Motor neuron (in vitro differentiated cells): Measurements from ENCODE around the gene MYOM1. TPM values are rescaled to one million over a fixed set of nuclear protein-coding genes. Genes with fewer than 3 reads are reported as not detected.

ENCODE experiments used
- ATAC-seq, 8 experiments: fragments of 200-7000 bp; cut with Tn5 transposase; replicated peaks in 6 of 8; 2 replicates each; pipeline ENCODE4 v1.8.0; 2021; ENCODE audit warnings: mild to moderate bottlenecking in 8 of 8, moderate library complexity in 8 of 8
- H3K27ac ChIP-seq, 2 donors: fragments of 250-450 bp; sonication (Bioruptor Pico); 2 replicates each; pipeline ENCODE4 v1.9.0; 2021; ENCODE audit warnings: antibody characterized with exemption in 2 of 2, mild to moderate bottlenecking in 2 of 2, moderate library complexity in 1 of 2
- H3K4me1 ChIP-seq, 2 donors: fragments of 250-450 bp; sonication (Bioruptor Pico); replicated peaks in 1 of 2; 2 replicates each; pipeline ENCODE4 v1.6.1; 2021; ENCODE audit warnings: antibody characterized with exemption in 2 of 2, mild to moderate bottlenecking in 2 of 2, moderate library complexity in 1 of 2
- H3K4me3 ChIP-seq, 5 donors: fragments of 250-450 bp; sonication (Bioruptor Pico); 2 replicates each; pipeline ENCODE4 v1.9.0; 2021; ENCODE audit warnings: antibody characterized with exemption in 5 of 5, mild to moderate bottlenecking in 5 of 5, moderate library complexity in 4 of 5
- WGBS, 10 experiments: fragments of 450-650 bp; shearing (Covaris generic); methylation state at CpG; one replicate each; pipeline ENCODE4 v1.0.0; 2022; 5-methylcytosine and 5-hydroxymethylcytosine counted together
- in situ Hi-C, 9 experiments: fragments of 400-800 bp; cut with MboI; loops; one replicate each; pipeline ENCODE4 v1.15.0; 2021; ENCODE audit warnings: low sequenced_read_pairs in 9 of 9, low pct_unique_long_range_greater_than_20kb in 2 of 9; ENCODE audit not compliant: unreplicated experiment in 9 of 9
- total RNA-seq, 8 experiments: library from RNA; unstranded; fragments of 300-600 nt; gene quantifications; 2 replicates each; pipeline versions ENCODE4 v1.2.3 to v1.2.4, GENCODE V29; 2022

The MYOM1 gene
- total RNA-seq, 8 experiments from 2014 or later: 0.42 to 4.4 (median 1.2) TPM

DNA sequence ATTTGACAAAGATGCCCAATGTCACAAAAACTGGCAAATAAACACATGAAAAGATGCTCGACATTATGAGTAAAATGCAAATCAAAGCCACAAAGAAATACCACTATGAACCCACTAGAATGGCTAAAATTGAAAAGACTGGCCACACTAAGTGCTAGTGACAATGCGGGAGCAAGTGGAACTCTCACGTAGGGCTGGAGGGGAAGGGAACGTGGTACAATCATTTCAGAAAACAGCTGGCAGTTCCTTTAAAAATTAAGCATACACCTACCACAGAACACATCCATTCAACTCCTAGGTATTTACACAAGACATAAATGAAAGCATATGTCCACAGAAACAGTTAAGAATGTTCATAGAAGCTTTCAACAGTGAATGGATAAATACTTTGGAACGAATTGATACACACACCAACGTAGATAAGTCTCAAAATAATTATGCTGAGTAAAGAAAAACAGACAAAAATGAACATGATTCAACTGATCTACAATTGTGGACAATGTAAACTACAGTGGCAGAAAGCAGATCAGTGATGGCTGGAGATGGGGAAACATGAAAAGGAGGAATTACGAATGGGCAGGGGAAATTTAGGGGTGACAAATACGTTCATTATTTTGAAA, 71.7 kb downstream of the MYOM1 start:
- H3K4me1 ChIP-seq: peaks cover 0 to 3% of the 10 kb centered on the region in 2 donors
- H3K4me3 ChIP-seq: no peak overlapping the region
- in situ Hi-C loops: loop anchor here in 5 of 9 experiments (25.0 kb wide), 1 partner anchor 211 kb away; no protein-coding TSS in a partner anchor
- no peak for ATAC-seq
- WGBS, 10 experiments: 54 to 95% (median 80%) methylated on average over 2 to 8 of the region's 8 CpGs
- no peak overlapping the region for H3K27ac ChIP-seq

DNA sequence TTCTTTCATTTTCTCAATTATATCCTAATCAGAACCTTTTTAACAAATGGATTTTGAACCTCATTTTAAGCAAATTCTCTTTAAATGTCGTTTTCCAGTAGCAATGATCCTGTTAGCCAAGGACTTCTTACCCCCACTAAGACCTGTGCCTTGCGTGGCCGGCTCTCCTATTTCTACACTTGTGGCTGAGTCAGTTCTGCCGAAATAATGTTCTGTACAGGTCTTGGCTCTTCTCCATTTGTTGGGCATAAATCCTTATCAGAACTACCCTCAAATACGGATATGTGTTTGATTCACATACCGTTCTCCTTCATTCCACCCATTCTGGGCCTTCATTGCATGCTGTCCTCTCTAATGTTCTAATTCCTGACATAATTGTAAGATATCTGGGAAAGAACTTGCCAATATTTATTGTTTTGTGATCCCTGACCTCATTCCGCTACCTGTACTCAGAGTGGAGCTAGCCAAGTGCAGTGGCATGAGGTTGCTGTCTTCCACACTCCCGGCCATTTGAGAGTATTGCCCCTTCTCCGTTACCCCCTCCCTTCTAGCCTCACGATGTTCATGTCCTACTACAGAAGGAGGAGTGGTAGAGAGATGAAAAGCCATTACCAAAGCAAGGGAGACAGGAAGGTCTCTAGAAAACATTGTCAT, 78.7 kb downstream of the MYOM1 start:
- no peaks in the 10 kb centered on the region for H3K4me1 ChIP-seq
- no peak overlapping the region for H3K4me3 ChIP-seq
- in situ Hi-C loops: loop anchor here in 5 of 9 experiments (25.0 kb wide), 1 partner anchor 204 kb away; no protein-coding TSS in a partner anchor
- no peak overlapping the region for H3K27ac ChIP-seq
- ATAC-seq: no peak
- 47 to 88% (median 68%) methylated on average over 3 to 10 of the region's 10 CpGs for WGBS, 10 experiments

DNA sequence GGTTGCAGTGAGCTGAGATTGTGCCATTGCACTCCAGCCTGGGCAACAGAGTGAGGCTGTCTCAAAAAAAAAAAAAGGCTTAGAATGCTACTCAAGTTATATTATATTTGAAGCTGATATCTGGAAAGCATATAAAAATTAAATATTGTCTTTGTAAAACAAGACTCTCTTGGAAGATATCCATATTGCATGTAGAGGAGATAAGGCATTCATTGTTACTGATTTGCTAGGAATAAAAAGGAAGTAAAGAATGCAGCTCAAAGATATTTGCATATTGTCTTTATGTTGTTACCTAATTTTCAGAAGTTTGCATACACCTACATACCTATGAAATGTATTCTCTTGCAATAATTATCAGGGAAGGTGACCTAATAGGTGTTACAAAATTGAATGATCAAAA, 79.4 kb downstream of the MYOM1 start:
- no peak for ATAC-seq
- in situ Hi-C loops: loop anchor here in 5 of 9 experiments (25.0 kb wide), 1 partner anchor 203 kb away; no protein-coding TSS in a partner anchor
- no peak overlapping the region for H3K4me3 ChIP-seq
- H3K27ac ChIP-seq: no peak overlapping the region
- no peaks in the 10 kb centered on the region for H3K4me1 ChIP-seq

DNA sequence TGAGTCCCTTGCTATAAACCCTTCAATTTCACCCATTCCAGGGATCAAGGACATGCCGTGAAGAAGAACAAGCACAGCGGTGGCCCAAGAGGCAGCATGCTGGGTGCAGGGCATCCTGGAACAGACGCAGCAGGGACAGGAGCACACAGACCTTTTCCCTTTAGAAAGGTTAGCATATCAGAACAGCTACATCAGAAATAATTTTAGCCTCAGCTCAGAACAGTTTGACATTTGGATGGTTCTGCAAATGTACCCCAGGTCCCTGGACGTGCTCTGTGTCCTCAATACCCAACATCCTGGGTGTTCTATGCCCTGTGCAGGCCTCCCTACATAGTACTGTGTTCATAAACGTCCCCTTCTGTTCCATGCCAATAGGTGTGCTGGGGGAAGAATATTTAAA, 80.4 kb downstream of the MYOM1 start:
- Histone ChIP-seq H3K4me1 (no peaks in the 10 kb centered on the region), H3K27ac (no peak overlapping the region), H3K4me3 (no peak overlapping the region)
- in situ Hi-C loops: loop anchor here in 5 of 9 experiments (25.0 kb wide), 1 partner anchor 202 kb away; no protein-coding TSS in a partner anchor
- no peak for ATAC-seq
- 24 to 83% (median 37%) methylated on average over 1 to 4 of the region's 5 CpGs; no CpG with 5 or more reads in 4 of the 10 experiments for WGBS, 10 experiments

DNA sequence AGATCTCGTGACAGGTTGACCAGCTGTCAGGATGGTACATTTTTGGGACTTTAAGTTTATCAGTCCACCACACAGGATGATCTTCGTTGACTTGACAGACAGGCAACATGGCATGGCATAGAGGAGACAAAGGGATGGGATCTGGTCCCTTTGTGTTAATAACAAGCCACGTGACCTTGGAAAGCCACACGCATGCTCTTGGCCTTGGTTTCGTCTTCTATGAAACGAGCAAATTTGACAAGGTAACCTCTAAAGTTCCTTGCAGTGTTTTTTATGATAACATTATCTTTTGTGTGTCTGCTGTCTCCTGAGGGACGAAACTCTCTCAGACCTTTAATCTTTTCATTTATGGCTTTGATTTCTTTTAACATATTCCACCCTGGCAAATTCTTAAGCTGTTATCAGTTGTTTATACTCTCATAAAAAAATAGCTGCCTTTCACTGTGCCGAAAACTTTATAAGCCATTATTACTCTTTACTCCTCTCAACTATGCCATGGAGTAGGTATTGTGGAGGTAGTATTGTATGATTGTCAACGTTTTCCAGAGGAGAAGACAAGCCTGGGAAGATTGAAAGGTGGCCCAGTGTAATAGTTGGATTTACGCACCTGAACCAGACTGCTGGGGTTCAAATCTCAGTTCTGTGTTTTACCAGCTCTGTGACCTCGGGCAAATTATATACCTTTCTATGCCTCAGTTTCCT, 81.3 kb downstream of the MYOM1 start:
- WGBS, 10 experiments: 52 to 93% (median 83%) methylated on average over 2 to 11 of the region's 11 CpGs
- H3K4me3 ChIP-seq: no peak overlapping the region
- H3K27ac ChIP-seq: no peak overlapping the region
- H3K4me1 ChIP-seq: no peaks in the 10 kb centered on the region
- in situ Hi-C loops: loop anchor here in 5 of 9 experiments (25.0 kb wide), 1 partner anchor 201 kb away; no protein-coding TSS in a partner anchor
- no peak for ATAC-seq

DNA sequence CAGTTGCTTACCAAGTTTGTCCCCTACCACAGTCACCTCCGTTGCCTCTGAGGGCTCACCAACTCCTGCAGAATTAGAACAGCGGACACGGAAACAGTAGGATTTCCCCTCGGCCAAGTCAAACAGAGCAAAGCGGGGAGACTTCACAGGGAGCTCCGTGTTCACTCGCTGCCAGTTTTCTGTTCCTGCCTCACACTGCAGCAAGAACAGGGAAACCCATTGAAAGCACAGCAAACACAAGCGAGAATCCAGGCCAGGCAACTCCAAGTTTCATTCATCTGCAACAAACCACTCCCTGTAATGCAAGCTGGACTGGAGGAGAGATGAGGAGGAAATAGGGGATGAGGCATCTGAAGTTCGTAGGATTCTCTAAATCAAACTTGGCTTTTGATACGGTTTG, 84.2 kb downstream of the MYOM1 start:
- Histone ChIP-seq H3K27ac (no peak overlapping the region), H3K4me3 (no peak overlapping the region), H3K4me1 (no peaks in the 10 kb centered on the region)
- in situ Hi-C loops: loop anchor here in 5 of 9 experiments (25.0 kb wide), 1 partner anchor 198 kb away; no protein-coding TSS in a partner anchor
- ATAC-seq: no peak
- WGBS, 10 experiments: 89 to 100% (median 92%) methylated on average over 2 to 9 of the region's 10 CpGs; no CpG with 5 or more reads in 3 of the 10 experiments

DNA sequence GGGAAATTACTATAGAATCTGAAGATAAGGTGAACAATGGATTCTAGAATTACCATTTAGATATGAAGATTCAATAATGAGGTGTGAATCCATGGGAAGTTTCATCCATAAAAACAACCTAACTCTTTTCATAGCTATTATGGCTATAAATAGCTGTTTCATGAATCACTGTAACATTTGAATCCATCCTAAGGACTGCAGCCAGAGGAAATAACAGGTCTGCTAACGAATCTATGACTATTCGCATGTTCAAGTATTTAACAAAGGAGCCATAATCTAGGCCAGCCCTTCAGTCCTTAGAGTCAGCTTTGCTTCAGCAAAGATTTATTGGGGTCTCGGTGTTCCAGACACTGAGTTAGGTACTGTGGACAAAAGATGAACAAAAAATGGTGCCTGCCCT, 87.1 kb downstream of the MYOM1 start:
- no peak overlapping the region for H3K27ac ChIP-seq
- in situ Hi-C loops: loop anchor here in 5 of 9 experiments (25.0 kb wide), 1 partner anchor 195 kb away; no protein-coding TSS in a partner anchor

DNA sequence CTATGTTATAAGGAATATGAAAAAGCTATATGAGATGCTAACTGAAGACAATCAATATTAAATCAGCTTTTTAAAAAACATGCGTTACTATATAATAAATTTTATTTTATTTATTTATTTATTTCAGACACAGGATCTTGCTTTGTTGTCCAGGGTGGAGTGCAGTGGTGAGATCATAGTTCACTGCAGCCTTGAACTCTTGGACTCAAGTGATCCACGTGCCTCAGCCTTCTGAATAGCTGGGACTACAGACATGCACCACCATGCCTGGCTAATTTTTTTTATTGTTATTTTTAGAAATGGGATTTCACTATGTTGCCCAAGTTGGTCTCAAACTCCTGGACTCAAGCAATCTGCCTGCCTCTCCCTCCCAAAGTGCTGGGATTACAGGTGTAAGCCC, 89.4 kb downstream of the MYOM1 start:
- ATAC-seq: no peak
- in situ Hi-C loops: loop anchor here in 5 of 9 experiments (25.0 kb wide), 1 partner anchor 193 kb away; no protein-coding TSS in a partner anchor
- 20 to 53% (median 42%) methylated on average over 1 to 2 of the region's 2 CpGs; no CpG with 5 or more reads in 2 of the 10 experiments for WGBS, 10 experiments
- H3K4me1 ChIP-seq: peaks cover 0 to 2% of the 10 kb centered on the region in 2 donors
- H3K27ac ChIP-seq: no peak overlapping the region
- no peak overlapping the region for H3K4me3 ChIP-seq

More for the DNA sequence above, 87.1 kb downstream of the MYOM1 start:
- no peak overlapping the region for H3K4me3 ChIP-seq
- 0 to 100% (median 46%) methylated on average over 1 to 3 of the region's 3 CpGs; no CpG with 5 or more reads in 3 of the 10 experiments for WGBS, 10 experiments
- H3K4me1 ChIP-seq: peaks cover 0 to 2% of the 10 kb centered on the region in 2 donors
- ATAC-seq: peak in 3 of 8 experiments; percentile 58 to 76 (median 70)

DNA sequence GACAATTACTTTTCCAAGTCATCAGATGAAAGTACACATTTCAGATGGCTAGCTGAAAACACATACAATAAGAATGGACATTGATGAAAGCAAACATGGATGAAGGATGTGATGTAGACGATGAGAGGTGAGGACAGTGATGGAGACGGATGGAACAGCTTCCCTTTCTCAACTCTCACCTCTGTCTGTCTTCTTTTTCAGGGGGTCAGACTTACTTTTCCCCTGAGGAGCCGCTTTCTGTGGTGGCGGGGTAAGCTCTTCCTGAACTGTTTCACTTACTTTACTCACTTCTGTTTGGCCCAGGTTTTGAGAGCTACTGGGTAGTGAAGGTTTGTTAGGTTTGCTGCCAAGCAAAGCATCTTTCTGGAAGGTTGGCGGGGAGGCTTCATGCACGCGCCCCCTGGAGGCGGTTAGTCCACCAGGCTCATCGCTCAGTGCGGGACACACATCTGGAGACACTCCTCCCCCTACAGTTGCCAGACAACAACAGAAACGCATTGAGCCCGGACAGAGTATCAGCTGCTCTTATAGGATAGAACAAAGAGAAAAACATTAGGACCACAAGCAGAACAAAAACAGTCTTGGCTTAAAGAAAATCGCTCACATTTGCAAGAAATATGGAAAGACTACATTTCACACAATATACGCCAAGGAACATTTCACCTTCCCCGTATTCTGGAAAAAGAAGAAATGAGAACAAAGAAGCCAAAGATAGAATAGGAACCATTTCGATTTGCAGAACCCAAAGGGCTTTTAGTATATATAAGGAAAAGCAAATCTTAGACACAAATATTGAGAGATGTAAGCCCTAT, 90.5 kb downstream of the MYOM1 start:
- no peak overlapping the region for H3K4me3 ChIP-seq
- in situ Hi-C loops: loop anchor here in 5 of 9 experiments (25.0 kb wide), 1 partner anchor 192 kb away; no protein-coding TSS in a partner anchor
- 10 to 77% (median 32%) methylated on average over 3 to 14 of the region's 16 CpGs for WGBS, 10 experiments

DNA sequence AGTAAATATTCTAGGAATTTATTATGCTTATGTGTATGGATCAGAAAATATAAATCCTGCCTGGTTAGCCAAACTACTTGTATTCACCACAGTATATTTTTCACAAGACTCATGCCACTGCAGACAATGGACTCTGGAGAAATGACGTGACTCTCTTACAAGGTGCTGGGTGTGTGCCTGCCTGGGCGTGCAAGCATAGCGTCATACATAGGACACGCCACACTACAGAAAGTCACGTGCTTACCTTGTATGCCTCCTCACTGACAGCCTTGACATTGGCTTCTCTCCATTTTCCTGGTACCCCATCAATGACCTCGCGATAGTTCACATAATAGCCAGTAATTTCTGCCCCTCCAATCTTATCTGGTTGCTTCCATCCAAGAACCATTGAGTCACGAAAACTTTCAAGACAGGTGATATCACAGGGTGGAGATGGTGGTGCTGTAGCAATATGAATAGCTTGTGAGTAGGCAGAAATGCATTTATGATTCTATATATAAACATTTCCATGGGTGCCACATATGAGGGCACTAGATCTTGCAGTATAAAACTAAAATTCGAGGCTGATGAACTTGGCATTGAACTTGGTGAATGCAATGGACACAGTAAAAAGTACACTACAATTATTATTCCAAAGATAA, 93.2 kb downstream of the MYOM1 start:
- H3K27ac ChIP-seq: no peak overlapping the region
- 67 to 98% (median 92%) methylated on average over 1 to 9 of the region's 9 CpGs for WGBS, 10 experiments
- in situ Hi-C loops: loop anchor here in 5 of 9 experiments (25.0 kb wide), 1 partner anchor 189 kb away; no protein-coding TSS in a partner anchor
- H3K4me3 ChIP-seq: no peak overlapping the region
- no peak for ATAC-seq
- peaks cover 0 to 2% of the 10 kb centered on the region in 2 donors for H3K4me1 ChIP-seq

More for the DNA sequence above, 90.5 kb downstream of the MYOM1 start:
- Histone ChIP-seq H3K27ac (no peak overlapping the region), H3K4me1 (peaks cover 0 to 2% of the 10 kb centered on the region in 2 donors)
- ATAC-seq: peak; percentile 90 to 100 (median 99)

DNA sequence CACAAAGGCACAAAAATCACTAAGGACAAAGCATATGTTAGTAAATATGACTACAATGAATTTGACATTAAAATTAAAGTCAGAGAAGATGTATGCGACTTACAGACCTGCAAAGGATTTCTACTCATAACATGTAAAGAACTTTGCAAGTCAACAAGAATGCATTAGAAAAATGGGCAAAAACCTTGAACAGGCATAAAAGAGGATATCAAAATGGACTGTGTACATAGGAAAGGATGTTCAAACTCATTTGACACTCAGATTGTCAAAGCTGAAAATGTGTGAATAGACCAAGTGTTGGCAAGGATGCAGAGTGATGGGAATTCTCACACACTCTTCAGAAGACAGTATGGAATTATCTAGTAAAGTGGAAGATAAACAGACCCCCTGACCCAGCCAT, 94.9 kb downstream of the MYOM1 start:
- in situ Hi-C loops: loop anchor here in 5 of 9 experiments (25.0 kb wide), 1 partner anchor 188 kb away; no protein-coding TSS in a partner anchor

DNA sequence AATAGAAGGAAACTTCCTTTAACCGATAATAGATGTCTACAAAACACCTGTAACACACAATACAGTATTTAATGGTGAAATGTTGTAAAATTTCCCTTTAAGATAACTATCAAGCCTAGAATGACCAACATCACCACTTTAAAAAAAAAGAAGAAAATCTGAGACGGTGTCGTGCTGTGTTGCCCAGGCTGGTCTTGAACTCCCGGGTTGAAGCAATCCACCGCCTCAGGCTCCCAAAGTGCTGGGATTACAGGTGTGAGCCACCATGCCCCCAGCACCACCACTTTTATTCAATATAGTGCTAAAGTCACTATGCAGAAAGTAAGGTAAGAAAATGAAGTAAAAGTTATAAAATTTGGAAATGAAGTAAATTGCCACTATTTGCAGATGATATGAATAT, 96.9 kb downstream of the MYOM1 start:
- in situ Hi-C loops: no loop called here
- Histone ChIP-seq H3K27ac (no peak overlapping the region), H3K4me1 (peaks cover 0 to 1% of the 10 kb centered on the region in 2 donors), H3K4me3 (no peak overlapping the region)
- ATAC-seq: no peak
- 83 to 100% (median 93%) methylated on average over 1 to 5 of the region's 5 CpGs; no CpG with 5 or more reads in 1 of the 10 experiments for WGBS, 10 experiments

More for the DNA sequence above, 94.9 kb downstream of the MYOM1 start:
- peaks cover 0 to 2% of the 10 kb centered on the region in 2 donors for H3K4me1 ChIP-seq
- H3K27ac ChIP-seq: no peak overlapping the region
- WGBS, 10 experiments: 67 to 100% (median 100%) methylated on average over 1 of the region's 1 CpG; no CpG with 5 or more reads in 3 of the 10 experiments
- ATAC-seq: no peak
- H3K4me3 ChIP-seq: no peak overlapping the region
